UCSD-AML1 (cell line): ENCODE measurements around the gene MGAT5.

ENCODE experiments used
- DNase-seq: peaks from one replicate; lab custom pipeline; 2025; ENCODE audit not compliant: unreplicated experiment; lab: John Stamatoyannopoulos, UW

The MGAT5 gene

GRCh38 chr2:134491771-134492441 lies 238.0 kb downstream of the MGAT5 start:
- no peak for DNase-seq

GRCh38 chr2:134493797-134494196 lies 239.9 kb downstream of the MGAT5 start:
- DNase-seq: no peak

- DNase-seq: no peak
Observed at GRCh38 chr2:134498654-134499053, 244.8 kb downstream of the MGAT5 start.

GRCh38 chr2:134499307-134499926 lies 245.5 kb downstream of the MGAT5 start:
- no peak for DNase-seq

- no peak for DNase-seq
Observed at GRCh38 chr2:134500211-134500935, 246.5 kb downstream of the MGAT5 start.

- DNase-seq: no peak
Observed at GRCh38 chr2:134501476-134502091, 247.7 kb downstream of the MGAT5 start.

GRCh38 chr2:134502104-134502503 lies 248.2 kb downstream of the MGAT5 start:
- no peak for DNase-seq
